Measurements from ENCODE around the gene RGS5.

Gene RGS5

GRCh38 chr1:163141556-163141955 is 61.2 kb downstream of the RGS5 start:
- no peak for DNase-seq

GRCh38 chr1:163137556-163138265 is 65.0 kb downstream of the RGS5 start:
- no peak for DNase-seq

GRCh38 chr1:163131981-163132380 is 70.7 kb downstream of the RGS5 start:
- DNase-seq, result no peak

GRCh38 chr1:163130225-163130856 is 72.4 kb downstream of the RGS5 start:
- no peak for DNase-seq

- DNase-seq, result no peak
These were observed 74.4 kb downstream of the RGS5 start for GRCh38 chr1:163128282-163128681.

- no peak for DNase-seq
These were observed 77.9 kb downstream of the RGS5 start for GRCh38 chr1:163124812-163125211.

GRCh38 chr1:163120372-163120771 is 82.3 kb downstream of the RGS5 start:
- DNase-seq, result no peak

- DNase-seq, result no peak
These were observed 83.0 kb downstream of the RGS5 start for GRCh38 chr1:163119707-163120106.

- DNase-seq, result no peak
These were observed 86.8 kb downstream of the RGS5 start for GRCh38 chr1:163115887-163116286.

- DNase-seq, result no peak
These were observed 95.1 kb downstream of the RGS5 start for GRCh38 chr1:163107655-163108054.

GRCh38 chr1:163106364-163106987 is 96.2 kb downstream of the RGS5 start:
- no peak for DNase-seq

- DNase-seq, result no peak
These were observed 98.2 kb downstream of the RGS5 start for GRCh38 chr1:163104385-163105099.

GRCh38 chr1:163102590-163102989 is 100.1 kb downstream of the RGS5 start:
- no peak for DNase-seq

- DNase-seq, result no peak
These were observed 107.5 kb downstream of the RGS5 start for GRCh38 chr1:163095213-163095612.

GRCh38 chr1:163094589-163094988 is 108.1 kb downstream of the RGS5 start:
- no peak for DNase-seq

- DNase-seq, result no peak
These were observed 108.5 kb downstream of the RGS5 start for GRCh38 chr1:163094182-163094581.

GRCh38 chr1:163093579-163093978 is 109.1 kb downstream of the RGS5 start:
- no peak for DNase-seq

- no peak for DNase-seq
These were observed 109.5 kb downstream of the RGS5 start for GRCh38 chr1:163093169-163093568.
